Stimulated activated CD4-positive, alpha-beta T cell treated with anti-CD3 and anti-CD28 coated beads, Interleukin-15, amount 100 ng/mL, for 48 hours (primary cell): ENCODE data around the gene KMT2E.
"Not testable (repeated sequence)": the region's sequence is repeated elsewhere in the genome, so short reads cannot be mapped to it uniquely, and the experiment has no call there.

ENCODE experiments used
- DNase-seq, 2 donors: peaks; one replicate each; pipeline ENCODE4 v3.0.0-alpha.2; 2020; ENCODE audit warnings: low read depth in 2 of 2

The KMT2E gene

GRCh38 chr7:105026750-105027149 is 12.7 kb downstream of the KMT2E start:
- DNase-seq, result no peak

GRCh38 chr7:105027176-105027853 is 13.3 kb downstream of the KMT2E start:
- DNase-seq, result no peak

GRCh38 chr7:105028004-105028403 is 14.0 kb downstream of the KMT2E start:
- DNase-seq, result no peak

GRCh38 chr7:105028941-105029340 is 14.9 kb downstream of the KMT2E start:
- DNase-seq, result not testable (repeated sequence)

- no peak for DNase-seq
These were observed 16.4 kb downstream of the KMT2E start for GRCh38 chr7:105030447-105030846.

- no peak for DNase-seq
These were observed 18.7 kb downstream of the KMT2E start for GRCh38 chr7:105032553-105033214.

GRCh38 chr7:105035349-105035748 is 21.3 kb downstream of the KMT2E start:
- DNase-seq, result no peak

GRCh38 chr7:105036217-105037168 is 22.5 kb downstream of the KMT2E start:
- DNase-seq, result no peak

GRCh38 chr7:105037319-105037718 is 23.3 kb downstream of the KMT2E start:
- DNase-seq, result no peak

- no peak for DNase-seq
These were observed 30.6 kb downstream of the KMT2E start for GRCh38 chr7:105044449-105045070.

- DNase-seq, result no peak
These were observed 32.4 kb downstream of the KMT2E start for GRCh38 chr7:105046414-105046813.

GRCh38 chr7:105047932-105048331 is 33.9 kb downstream of the KMT2E start:
- DNase-seq, result no peak

- DNase-seq, result no peak
These were observed 36.5 kb downstream of the KMT2E start for GRCh38 chr7:105050493-105050892.

GRCh38 chr7:105050899-105051298 is 36.9 kb downstream of the KMT2E start:
- DNase-seq, result not testable (repeated sequence)

- no peak for DNase-seq
These were observed 41.1 kb downstream of the KMT2E start for GRCh38 chr7:105055084-105055483.

- no peak for DNase-seq
These were observed 41.6 kb downstream of the KMT2E start for GRCh38 chr7:105055621-105056020.

GRCh38 chr7:105057472-105057871 is 43.5 kb downstream of the KMT2E start:
- no peak for DNase-seq

- DNase-seq, result no peak
These were observed 46.4 kb downstream of the KMT2E start for GRCh38 chr7:105060437-105060836.

GRCh38 chr7:105060923-105061322 is 46.9 kb downstream of the KMT2E start:
- DNase-seq, result no peak

GRCh38 chr7:105065104-105065503 is 51.1 kb downstream of the KMT2E start:
- DNase-seq, result no peak

GRCh38 chr7:105067691-105068090 is 53.7 kb downstream of the KMT2E start:
- DNase-seq, result no peak

GRCh38 chr7:105068886-105069285 is 54.9 kb downstream of the KMT2E start:
- DNase-seq, result no peak
